HCT116 (cell line): Measurements from ENCODE around the gene AUTS2. TPM values are rescaled to one million over a fixed set of nuclear protein-coding genes. Genes with fewer than 3 reads are reported as not detected.

ENCODE experiments used
- ATAC-seq: fragments of 200-7000 bp; cut with Tn5 transposase; 2 replicates; pipeline ENCODE4 v1.9.1; 2020; ENCODE audit warnings: mild to moderate bottlenecking, moderate library complexity
- BruUV-seq: library from RNA; stranded (reverse); fragments of 400-500 nt; replicated peaks from 2 replicates; lab custom pipeline; 2021; lab: Mats Ljungman, UMichigan
- CTCF ChIA-PET: fragments of 300-600 bp; sonication (Branson Sonifier 250); formaldehyde crosslinking; loops from one replicate; lab custom pipeline; 2021; ENCODE audit warnings: antibody characterized with exemption; lab: Charles Lee
- POLR2A ChIA-PET: fragments of 300-600, 350-600 bp; sonication (Branson Sonifier 250); formaldehyde crosslinking; loops from one replicate; lab custom pipeline; 2021; ENCODE audit warnings: antibody characterized with exemption; lab: Charles Lee
- RAD21 ChIA-PET, 2 experiments: fragments of 300-600 bp; sonication (Branson Sonifier 250); formaldehyde crosslinking; loops; one replicate each; lab custom pipeline; 2023; ENCODE audit warnings: low total read pairs in 2 of 2; ENCODE audit not compliant: uncharacterized antibody in 2 of 2, unreplicated experiment in 2 of 2, low non-redundant PET in 1 of 2; lab: Charles Lee
- DNase-seq: peaks from one replicate; pipeline ENCODE4 v3.0.0-alpha.2; 2010; ENCODE audit warnings: low read depth, low spot score
- H2AFZ ChIP-seq: fragments of 200-600 bp; shearing (Covaris generic), sonication (generic); 2 replicates; pipeline ENCODE4 v1.6.1; 2017; ENCODE audit warnings: low read depth, mixed run types, mixed read lengths, antibody characterized with exemption, low read length; ENCODE audit not compliant: poor library complexity, severe bottlenecking
- H3K27ac ChIP-seq: 2 replicates; pipeline ENCODE4 v1.5.1; 2012; ENCODE audit warnings: low read depth, low read length
- H3K27me3 ChIP-seq: fragments of 200-600 bp; sonication (generic); 2 replicates; pipeline ENCODE4 v1.6.1; 2016; ENCODE audit warnings: mixed run types, low read length, mixed read lengths; ENCODE audit not compliant: insufficient read depth
- H3K36me3 ChIP-seq, 2 experiments: fragments of 200-500 bp in 1 of 2; fragments of 200-600 bp in 1 of 2; sonication (Bioruptor generic) in 1 of 2; sonication (generic) in 1 of 2; 2 replicates each; pipeline versions ENCODE4 v1.5.1 to v1.6.1; 2014 to 2016; ENCODE audit warnings: low read length in 2 of 2, inconsistent platforms in 1 of 2, mixed read lengths in 1 of 2, mixed run types in 1 of 2; ENCODE audit not compliant: insufficient read depth in 2 of 2, control insufficient read depth in 1 of 2
- H3K4me1 ChIP-seq, 2 experiments: fragments of 200-600 bp in 1 of 2; sonication (generic) in 1 of 2; 2 replicates each; pipeline versions ENCODE4 v1.5.1 to v1.6.1; 2012 to 2017; ENCODE audit warnings: low read length in 2 of 2, inconsistent platforms in 1 of 2, mild to moderate bottlenecking in 1 of 2, mixed read lengths in 1 of 2, mixed run types in 1 of 2, moderate library complexity in 1 of 2; ENCODE audit not compliant: insufficient read depth in 2 of 2, control insufficient read depth in 1 of 2
- H3K4me2 ChIP-seq: fragments of 200-600 bp; sonication (generic); 2 replicates; pipeline ENCODE4 v1.6.1; 2017; ENCODE audit warnings: mixed run types, low read length, mixed read lengths
- H3K4me3 ChIP-seq, 2 experiments: fragments of 200-600 bp in 1 of 2; sonication (generic) in 1 of 2; replicated peaks in 1 of 2; 2 replicates each; pipeline ENCODE4 v1.5.1; 2011 to 2016; ENCODE audit warnings: low read length in 2 of 2, control low read depth in 1 of 2, low read depth in 1 of 2, mild to moderate bottlenecking in 1 of 2, mixed read lengths in 1 of 2, mixed run types in 1 of 2
- H3K79me2 ChIP-seq: fragments of 200-600 bp; sonication (generic); 2 replicates; pipeline ENCODE4 v1.6.1; 2017; ENCODE audit warnings: mild to moderate bottlenecking, mixed run types, low read length, moderate library complexity, mixed read lengths; ENCODE audit not compliant: insufficient read depth
- H3K9ac ChIP-seq: fragments of 200-600 bp; sonication (generic); 2 replicates; pipeline ENCODE4 v1.6.1; 2016; ENCODE audit warnings: low read length, mixed read lengths
- H3K9me2 ChIP-seq: fragments of 200-600 bp; sonication (generic), shearing (Covaris generic); 2 replicates; pipeline ENCODE4 v1.6.1; 2017; ENCODE audit warnings: mixed run types, mild to moderate bottlenecking, moderate library complexity; ENCODE audit not compliant: insufficient read depth
- H3K9me3 ChIP-seq, 2 experiments: fragments of 200-500 bp in 1 of 2; fragments of 200-600 bp in 1 of 2; sonication (Bioruptor generic) in 1 of 2; sonication (generic) in 1 of 2; 2 replicates each; pipeline ENCODE4 v1.6.1; 2014 to 2017; ENCODE audit warnings: low read length in 2 of 2, mixed read lengths in 2 of 2, inconsistent platforms in 1 of 2, low read depth in 1 of 2, mild to moderate bottlenecking in 1 of 2, mixed run types in 1 of 2, moderate library complexity in 1 of 2; ENCODE audit not compliant: control insufficient read depth in 1 of 2, insufficient read depth in 1 of 2
- H4K20me1 ChIP-seq: fragments of 200-600 bp; sonication (generic), shearing (Covaris generic); 2 replicates; pipeline ENCODE4 v1.6.1; 2017; ENCODE audit warnings: mixed run types, mild to moderate bottlenecking, moderate library complexity; ENCODE audit not compliant: insufficient read depth
- CBX3 ChIP-seq: IDR thresholded peaks from 2 replicates; pipeline ENCODE4 v1.6.1; 2012; ENCODE audit warnings: low read depth
- CEBPB ChIP-seq: IDR thresholded peaks from 2 replicates; pipeline ENCODE4 v1.6.1; 2012; ENCODE audit warnings: low read depth
- EGR1 ChIP-seq: IDR thresholded peaks from 2 replicates; pipeline ENCODE4 v1.6.1; 2012; ENCODE audit warnings: low read depth
- ELF1 ChIP-seq: IDR thresholded peaks from 2 replicates; pipeline ENCODE4 v1.6.1; 2012; ENCODE audit warnings: low read depth, borderline replicate concordance
- EZH2phosphoT487 ChIP-seq: fragments of 200-600 bp; IDR thresholded peaks from 2 replicates; pipeline ENCODE4 v1.6.1; 2018; ENCODE audit warnings: antibody characterized with exemption, borderline replicate concordance
- FOSL1 ChIP-seq: IDR thresholded peaks from 2 replicates; pipeline ENCODE4 v1.6.1; 2012; ENCODE audit warnings: low read depth
- JUND ChIP-seq: IDR thresholded peaks from 2 replicates; pipeline ENCODE4 v1.6.1; 2012
- MAX ChIP-seq: IDR thresholded peaks from 2 replicates; pipeline ENCODE4 v1.6.1; 2012
- POLR2A ChIP-seq: IDR thresholded peaks from 2 replicates; pipeline ENCODE4 v1.7.0; 2011; ENCODE audit warnings: borderline replicate concordance; ENCODE audit not compliant: insufficient read depth, insufficient read length; ENCODE audit errors: extremely low read depth
- RAD21 ChIP-seq: IDR thresholded peaks from 2 replicates; pipeline ENCODE4 v1.6.1; 2012; ENCODE audit warnings: low read depth, mild to moderate bottlenecking
- SP1 ChIP-seq: IDR thresholded peaks from 2 replicates; pipeline ENCODE4 v1.6.1; 2012; ENCODE audit warnings: low read depth
- SRF ChIP-seq: IDR thresholded peaks from 2 replicates; pipeline ENCODE4 v1.6.1; 2012; ENCODE audit warnings: low read depth
- ZFX ChIP-seq: fragments of 450-650 bp; IDR thresholded peaks from 2 replicates; pipeline ENCODE4 v1.6.1; 2017
- ZNF274 ChIP-seq: fragments of 200-500 bp; sonication (Bioruptor generic); IDR thresholded peaks from 2 replicates; pipeline ENCODE4 v1.6.1; 2014; ENCODE audit warnings: mild to moderate bottlenecking, low read depth, low read length, inconsistent platforms
- intact Hi-C: fragments of 100-400 bp; cut with micrococcal nuclease; formaldehyde crosslinking; loops from 2 replicates; pipeline ENCODE4 v1.10.0; 2022
- total RNA-seq: library from RNA; stranded (reverse); gene quantifications from one replicate; pipeline ENCODE4 v1.2.1, GENCODE V29; 2021; ENCODE audit not compliant: unreplicated experiment
- TF ChIP-seq, protein P1 (sequence below): IDR thresholded peaks from 2 replicates; pipeline ENCODE4 v1.6.1; 2011; ENCODE audit warnings: mild to moderate bottlenecking, low read length, moderate library complexity; ENCODE audit not compliant: insufficient replicate concordance; ENCODE audit errors: extremely low read depth

AUTS2 gene
- total RNA-seq, 1 experiment from 2014 or later, result 0.93 TPM

GRCh38 chr7:70775570-70776156 lies 1177.4 kb downstream of the AUTS2 start:
- Histone ChIP-seq H3K9me2 (no peaks in the 10 kb centered on the region), H3K9ac (no peak overlapping the region), H3K79me2 (no peaks in the 10 kb centered on the region), H3K27me3 (no peaks in the 10 kb centered on the region), H3K4me3 (no peak overlapping the region), H2AFZ (no peak overlapping the region), H4K20me1 (no peaks in the 10 kb centered on the region), H3K4me1 (no peaks in the 10 kb centered on the region), H3K4me2 (no peak overlapping the region), H3K36me3 (no peaks in the 10 kb centered on the region), H3K27ac (no peak overlapping the region), H3K9me3 (peaks cover 0 to 23% of the 10 kb centered on the region in 2 experiments; a peak in 2 of 4 replicates)
- intact Hi-C loops, result no loop called here
- ChIA-PET POLR2A (no interaction called here), CTCF (no interaction called here), RAD21 (no interaction called here)
- DNase-seq (no peak), ATAC-seq (no peak)
- TF ChIP-seq EGR1 (no peak), CBX3 (no peak), SP1 (no peak), ZFX (no peak)
- no TSS peak for BruUV-seq

DNA sequence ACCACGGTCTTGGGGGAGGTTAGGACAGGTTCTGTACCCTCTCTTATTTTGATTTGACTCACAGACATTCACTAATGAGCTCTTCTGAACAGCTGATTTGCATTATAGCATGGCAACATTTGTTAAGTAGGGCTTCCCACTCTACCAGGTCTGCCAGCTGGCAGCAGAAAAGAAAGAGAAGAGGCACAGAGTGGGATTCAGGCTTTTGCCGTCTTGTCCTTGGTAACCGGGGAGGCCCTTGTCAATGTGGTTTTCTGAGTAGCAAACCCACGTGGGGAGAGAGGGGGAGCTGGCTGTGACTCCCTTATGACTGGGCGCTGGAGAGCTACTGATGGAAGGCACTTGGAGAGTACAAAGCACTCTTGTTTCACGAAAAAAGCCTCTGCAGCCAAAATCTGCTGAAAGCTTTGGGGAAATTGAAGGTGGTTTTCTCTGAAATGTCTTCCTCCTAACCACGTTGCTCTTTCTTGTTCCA lies 1178.4 kb downstream of the AUTS2 start:
- H3K27me3 ChIP-seq, result no peaks in the 10 kb centered on the region
- no peaks in the 10 kb centered on the region for H3K79me2 ChIP-seq
- no peak overlapping the region for H3K4me3 ChIP-seq
- TF ChIP-seq FOSL1, result no peak
- no peak for TF ChIP-seq SP1
- no peak for TF ChIP-seq MAX
- no peak for TF ChIP-seq CEBPB
- no peak for TF ChIP-seq JUND
- TF ChIP-seq POLR2A, result no peak
- TF ChIP-seq, protein P1, sequence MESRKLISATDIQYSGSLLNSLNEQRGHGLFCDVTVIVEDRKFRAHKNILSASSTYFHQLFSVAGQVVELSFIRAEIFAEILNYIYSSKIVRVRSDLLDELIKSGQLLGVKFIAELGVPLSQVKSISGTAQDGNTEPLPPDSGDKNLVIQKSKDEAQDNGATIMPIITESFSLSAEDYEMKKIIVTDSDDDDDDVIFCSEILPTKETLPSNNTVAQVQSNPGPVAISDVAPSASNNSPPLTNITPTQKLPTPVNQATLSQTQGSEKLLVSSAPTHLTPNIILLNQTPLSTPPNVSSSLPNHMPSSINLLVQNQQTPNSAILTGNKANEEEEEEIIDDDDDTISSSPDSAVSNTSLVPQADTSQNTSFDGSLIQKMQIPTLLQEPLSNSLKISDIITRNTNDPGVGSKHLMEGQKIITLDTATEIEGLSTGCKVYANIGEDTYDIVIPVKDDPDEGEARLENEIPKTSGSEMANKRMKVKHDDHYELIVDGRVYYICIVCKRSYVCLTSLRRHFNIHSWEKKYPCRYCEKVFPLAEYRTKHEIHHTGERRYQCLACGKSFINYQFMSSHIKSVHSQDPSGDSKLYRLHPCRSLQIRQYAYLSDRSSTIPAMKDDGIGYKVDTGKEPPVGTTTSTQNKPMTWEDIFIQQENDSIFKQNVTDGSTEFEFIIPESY, result no peak
- TF ChIP-seq SRF, result no peak
- TF ChIP-seq EZH2phosphoT487, result no peak
- no peak for TF ChIP-seq RAD21
- TF ChIP-seq ELF1, result no peak
- TF ChIP-seq ZNF274, result no peak
- no peak for TF ChIP-seq ZFX
- TF ChIP-seq, all 23 proteins: peak for 0
- Histone ChIP-seq H3K36me3 (no peaks in the 10 kb centered on the region), H3K4me2 (no peak overlapping the region), H2AFZ (no peak overlapping the region), H3K9ac (no peak overlapping the region), H3K9me2 (no peaks in the 10 kb centered on the region), H3K27ac (no peak overlapping the region), H3K4me1 (no peaks in the 10 kb centered on the region), H3K9me3 (peaks cover 0 to 20% of the 10 kb centered on the region in 2 experiments; a peak in 2 of 4 replicates), H4K20me1 (no peaks in the 10 kb centered on the region)
- intact Hi-C loops, result no loop called here
- RAD21 ChIA-PET, result no interaction called here
- POLR2A ChIA-PET, result no interaction called here
- CTCF ChIA-PET, result no interaction called here
- DNase-seq (no peak), ATAC-seq (no peak)
- no TSS peak for BruUV-seq
